SU-DHL-6 (cell line): ENCODE measurements around the gene HECW1.

ENCODE experiments used
- CTCF ChIP-seq: fragments of 200-600 bp; sonication (generic); IDR thresholded peaks from one replicate; pipeline ENCODE4 v1.5.1; 2017; ENCODE audit warnings: antibody characterized with exemption, mild to moderate bottlenecking, low read length, moderate library complexity; ENCODE audit not compliant: insufficient read depth, poor library complexity, severe bottlenecking
- EZH2phosphoT487 ChIP-seq: fragments of 200-600 bp; sonication (generic), shearing (Covaris generic); conservative IDR thresholded peaks from 2 replicates; pipeline ENCODE4 v1.6.1; 2018; ENCODE audit warnings: mild to moderate bottlenecking, antibody characterized with exemption, low read length, moderate library complexity, mixed read lengths

- no peak for TF ChIP-seq EZH2phosphoT487
- no peak for TF ChIP-seq CTCF
These were observed 35.8 kb upstream of the HECW1 start for GRCh38 chr7:43076606-43077005.
